GM18498 (cell line): ENCODE results near the gene CIAO3.

ENCODE experiments used
- ATAC-seq: cut with Tn5 transposase; IDR thresholded peaks from one replicate; pipeline ENCODE4 v1.9.1; 2021; ENCODE audit warnings: mild to moderate bottlenecking, moderate library complexity; ENCODE audit not compliant: unreplicated experiment

The CIAO3 gene

GRCh38 chr16:740764-741505 lies at the start of gene CIAO3:
CIAO3 (minus strand) TSS chr16:740997; CDS start chr16:740985, 12 bp downstream.
- ATAC-seq: peak; percentile 85

GRCh38 chr16:790086-790485 lies 49.3 kb upstream of the CIAO3 start:
- no peak for ATAC-seq

- ATAC-seq: no peak
Measured at GRCh38 chr16:789191-789850, 48.5 kb upstream of the CIAO3 start.

- ATAC-seq: peak; percentile 77
Measured at GRCh38 chr16:788399-789126, 47.8 kb upstream of the CIAO3 start, which contains the start of gene CHTF18. CHTF18 (plus strand) TSS chr16:788620; CDS start chr16:788685, 65 bp downstream.

- no peak for ATAC-seq
Measured at GRCh38 chr16:787978-788398, 47.2 kb upstream of the CIAO3 start, which contains the start of gene RPUSD1. RPUSD1 (minus strand) TSS chr16:788381; CDS start chr16:787737, 644 bp downstream.

- ATAC-seq: no peak
Measured at GRCh38 chr16:787321-787966, 46.6 kb upstream of the CIAO3 start.

- no peak for ATAC-seq
Measured at GRCh38 chr16:785563-786535, 45.1 kb upstream of the CIAO3 start.

GRCh38 chr16:784431-784830 lies 43.6 kb upstream of the CIAO3 start:
- ATAC-seq: no peak

GRCh38 chr16:783404-784161 lies 42.8 kb upstream of the CIAO3 start:
- ATAC-seq: no peak

GRCh38 chr16:782766-783403 lies 42.1 kb upstream of the CIAO3 start:
- ATAC-seq: no peak

GRCh38 chr16:782258-782657 lies 41.5 kb upstream of the CIAO3 start:
- no peak for ATAC-seq

- ATAC-seq: no peak
Measured at GRCh38 chr16:781346-782010, 40.7 kb upstream of the CIAO3 start.

- no peak for ATAC-seq
Measured at GRCh38 chr16:780296-780695, 39.5 kb upstream of the CIAO3 start.

GRCh38 chr16:779561-779960 lies 38.8 kb upstream of the CIAO3 start:
- ATAC-seq: no peak

GRCh38 chr16:778909-779527 lies 38.2 kb upstream of the CIAO3 start:
- ATAC-seq: no peak

GRCh38 chr16:778447-778846 lies 37.6 kb upstream of the CIAO3 start:
- no peak for ATAC-seq

GRCh38 chr16:777826-778225 lies 37.0 kb upstream of the CIAO3 start:
- ATAC-seq: no peak

- no peak for ATAC-seq
Measured at GRCh38 chr16:776824-777223, 36.0 kb upstream of the CIAO3 start.
